ENCODE results near the gene SDK1.

The SDK1 gene

DNA sequence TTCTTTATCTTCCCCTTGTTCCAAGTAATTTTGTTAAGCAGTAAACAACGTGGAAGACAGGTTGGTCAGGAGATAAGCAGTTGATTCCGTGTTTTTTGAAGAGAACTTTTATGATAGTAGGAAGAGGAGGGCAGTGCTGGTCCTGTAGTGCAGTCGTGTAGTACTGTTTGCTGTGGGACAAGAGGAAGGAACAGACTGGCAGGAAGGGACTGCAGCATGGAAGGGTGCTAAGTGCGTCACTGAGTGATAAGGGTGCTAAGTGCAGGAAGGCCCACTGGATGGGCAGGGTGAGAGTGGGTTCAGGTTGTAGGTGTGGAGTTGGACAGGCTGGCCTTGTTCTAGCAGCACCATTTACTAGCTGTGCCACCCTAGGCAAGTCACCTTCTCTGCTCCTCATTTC lies 125.0 kb downstream of the SDK1 start:
- Histone ChIP-seq H3K4me3 (no peak overlapping the region), H3K27ac (no peak overlapping the region)
- TF ChIP-seq, protein P1, sequence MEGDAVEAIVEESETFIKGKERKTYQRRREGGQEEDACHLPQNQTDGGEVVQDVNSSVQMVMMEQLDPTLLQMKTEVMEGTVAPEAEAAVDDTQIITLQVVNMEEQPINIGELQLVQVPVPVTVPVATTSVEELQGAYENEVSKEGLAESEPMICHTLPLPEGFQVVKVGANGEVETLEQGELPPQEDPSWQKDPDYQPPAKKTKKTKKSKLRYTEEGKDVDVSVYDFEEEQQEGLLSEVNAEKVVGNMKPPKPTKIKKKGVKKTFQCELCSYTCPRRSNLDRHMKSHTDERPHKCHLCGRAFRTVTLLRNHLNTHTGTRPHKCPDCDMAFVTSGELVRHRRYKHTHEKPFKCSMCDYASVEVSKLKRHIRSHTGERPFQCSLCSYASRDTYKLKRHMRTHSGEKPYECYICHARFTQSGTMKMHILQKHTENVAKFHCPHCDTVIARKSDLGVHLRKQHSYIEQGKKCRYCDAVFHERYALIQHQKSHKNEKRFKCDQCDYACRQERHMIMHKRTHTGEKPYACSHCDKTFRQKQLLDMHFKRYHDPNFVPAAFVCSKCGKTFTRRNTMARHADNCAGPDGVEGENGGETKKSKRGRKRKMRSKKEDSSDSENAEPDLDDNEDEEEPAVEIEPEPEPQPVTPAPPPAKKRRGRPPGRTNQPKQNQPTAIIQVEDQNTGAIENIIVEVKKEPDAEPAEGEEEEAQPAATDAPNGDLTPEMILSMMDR (IDR thresholded peaks at IDR 0.05): no peak
- no peak for DNase-seq (ENCODE audit: low spot score)

DNA sequence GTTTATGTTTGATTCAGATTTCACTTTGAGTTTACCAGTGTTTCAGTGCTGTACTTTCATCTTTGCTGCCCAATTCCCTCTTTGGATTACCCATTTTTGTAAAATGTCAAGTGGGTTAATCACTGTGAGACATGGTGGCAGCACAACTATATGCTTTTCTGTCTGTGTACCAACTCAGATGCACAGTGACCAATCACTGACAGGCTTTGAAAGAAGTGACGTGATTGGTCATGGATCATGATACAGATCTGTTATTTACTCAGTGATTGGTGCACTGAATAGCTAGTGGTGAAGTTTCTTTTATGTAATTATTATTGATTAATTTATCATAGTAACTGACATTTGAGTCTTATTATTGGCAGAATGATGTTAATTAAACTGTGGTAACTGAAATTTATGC lies 126.9 kb downstream of the SDK1 start:
- H3K27ac ChIP-seq: no peak overlapping the region
- no peak overlapping the region for H3K4me3 ChIP-seq
- TF ChIP-seq, protein P1 (IDR thresholded peaks at IDR 0.05): no peak
- no peak for DNase-seq (ENCODE audit: low spot score)

DNA sequence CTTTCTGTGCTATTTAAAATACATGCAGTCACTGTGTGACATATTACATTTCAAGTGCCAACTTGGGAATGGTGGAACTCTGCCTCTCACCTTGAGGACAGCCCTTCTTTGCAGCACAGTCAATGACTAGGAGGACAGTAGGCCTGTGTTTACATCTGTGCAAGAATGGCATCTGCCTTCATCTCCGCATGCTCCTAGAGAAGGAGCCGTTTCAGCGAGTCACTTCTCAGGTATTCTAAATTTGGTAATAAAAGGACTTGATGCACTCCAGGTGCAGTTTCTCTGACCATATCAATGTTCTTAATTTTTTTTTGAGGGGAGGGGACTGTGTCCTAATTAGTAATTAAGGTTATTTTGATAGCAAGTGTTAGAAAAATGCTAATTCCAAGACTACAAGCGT lies 128.9 kb downstream of the SDK1 start:
- TF ChIP-seq, protein P1 (IDR thresholded peaks at IDR 0.05): no peak
- DNase-seq (ENCODE audit: low spot score): no peak
- H3K4me3 ChIP-seq: no peak overlapping the region

DNA sequence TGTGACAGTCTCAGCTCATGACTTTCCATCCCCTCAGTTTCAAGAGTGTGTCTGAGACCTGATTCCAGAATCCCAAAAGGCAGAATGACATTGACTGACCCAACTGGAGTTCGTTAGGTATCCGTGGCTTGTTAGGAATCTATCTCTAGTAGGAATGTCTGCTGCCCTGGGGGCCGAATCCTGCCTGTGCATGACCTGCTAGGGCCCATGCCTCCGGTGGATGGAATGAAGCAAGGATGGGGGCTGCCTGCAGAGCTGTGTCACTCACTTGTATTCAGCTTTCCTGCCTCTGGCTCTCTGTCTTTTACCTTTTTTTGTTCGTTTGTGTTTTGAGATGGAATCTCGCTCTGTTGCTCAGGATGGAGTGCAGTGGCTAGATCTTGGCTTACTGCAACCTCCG lies 129.5 kb downstream of the SDK1 start:
- H3K4me3 ChIP-seq: no peak overlapping the region
- DNase-seq (ENCODE audit: low spot score): no peak
- TF ChIP-seq, protein P1 (IDR thresholded peaks at IDR 0.05): no peak
- H3K27ac ChIP-seq: no peak overlapping the region

More for the DNA sequence above, 128.9 kb downstream of the SDK1 start:
- no peak overlapping the region for H3K27ac ChIP-seq

DNA sequence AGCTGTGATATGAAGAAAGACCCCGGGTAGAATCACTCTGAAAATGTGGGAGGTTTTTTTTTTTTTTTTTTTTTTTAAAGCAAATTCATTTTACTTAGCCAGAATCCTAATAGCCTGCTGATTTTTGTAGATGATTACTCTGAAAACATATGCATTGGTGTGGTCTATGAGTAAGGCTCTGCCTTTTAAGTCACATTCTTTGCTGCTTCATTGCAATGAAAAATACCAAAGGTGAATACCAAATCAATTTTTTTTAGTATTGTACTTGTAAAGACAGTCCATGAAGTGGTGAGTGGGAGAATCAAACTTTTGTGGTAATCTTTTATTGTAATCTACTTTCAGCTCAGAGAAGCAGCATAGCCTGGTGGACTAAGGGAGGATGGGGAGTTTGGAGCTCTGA lies 130.3 kb downstream of the SDK1 start:
- TF ChIP-seq, protein P1 (IDR thresholded peaks at IDR 0.05): no peak
- no peak overlapping the region for H3K4me3 ChIP-seq
- DNase-seq (ENCODE audit: low spot score): no peak
- H3K27ac ChIP-seq: no peak overlapping the region

DNA sequence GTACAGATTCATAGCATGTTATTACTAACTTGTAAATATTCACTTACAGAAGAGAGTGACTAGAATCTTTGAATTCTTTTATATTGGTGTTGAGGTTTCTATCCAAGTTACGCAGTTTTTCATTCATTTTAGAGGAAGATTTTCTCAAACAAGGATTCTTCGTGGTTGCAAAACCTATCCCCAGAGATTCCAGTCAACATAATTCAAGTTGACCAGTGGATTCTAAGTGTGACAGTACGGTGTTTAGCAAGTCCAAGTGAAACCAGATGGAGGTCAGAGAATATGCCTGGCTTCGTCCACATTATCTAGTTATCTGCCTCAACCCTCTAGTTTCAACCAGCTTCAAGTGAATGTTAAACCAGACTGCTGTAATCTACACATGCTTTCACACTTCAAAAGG lies 131.9 kb downstream of the SDK1 start:
- no peak overlapping the region for H3K4me3 ChIP-seq
- H3K27ac ChIP-seq: no peak overlapping the region
- TF ChIP-seq, protein P1 (IDR thresholded peaks at IDR 0.05): no peak
- DNase-seq (ENCODE audit: low spot score): no peak

DNA sequence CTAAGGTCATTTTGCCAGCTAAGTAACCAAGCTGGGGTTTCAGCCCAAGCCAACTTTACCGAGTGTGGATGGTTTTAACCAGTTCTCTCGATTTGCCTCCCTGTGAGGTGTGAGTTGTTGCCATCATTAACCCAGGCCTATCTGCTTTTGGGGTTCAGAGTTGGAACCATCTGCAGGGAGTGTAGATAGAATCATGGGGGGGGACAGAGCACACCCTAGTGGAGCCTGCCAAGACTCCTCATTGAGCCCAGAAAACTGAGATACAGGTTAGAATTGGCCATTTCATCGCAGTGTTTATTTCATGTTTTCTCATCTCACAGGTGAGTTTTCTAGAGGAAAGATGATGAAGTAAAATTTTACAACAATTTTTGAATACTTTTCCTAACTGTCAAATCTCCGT lies 133.6 kb downstream of the SDK1 start:
- TF ChIP-seq, protein P1 (IDR thresholded peaks at IDR 0.05): no peak
- H3K4me3 ChIP-seq: no peak overlapping the region
- DNase-seq (ENCODE audit: low spot score): no peak
- no peak overlapping the region for H3K27ac ChIP-seq
